ENCODE results near the gene NAV1.
"Not testable (repeated sequence)": the region's sequence is repeated elsewhere in the genome, so short reads cannot be mapped to it uniquely, and the experiment has no call there.

The NAV1 gene

DNA sequence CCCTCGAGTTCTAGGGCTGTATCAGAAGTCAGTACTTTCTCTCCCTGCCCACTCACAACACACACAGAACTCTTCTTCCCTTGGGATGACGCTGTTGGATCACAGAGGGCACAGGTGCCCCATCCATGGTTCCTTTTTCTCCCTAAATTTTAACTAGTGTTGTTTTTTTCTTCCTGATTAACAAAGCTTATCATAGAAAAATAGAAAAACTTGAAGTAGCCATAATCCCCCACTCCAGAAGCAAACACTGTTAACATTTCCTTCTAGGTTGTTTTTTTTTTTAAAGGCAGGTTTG is 27.5 kb downstream of the NAV1 start:
- DNase-seq = no peak

DNA sequence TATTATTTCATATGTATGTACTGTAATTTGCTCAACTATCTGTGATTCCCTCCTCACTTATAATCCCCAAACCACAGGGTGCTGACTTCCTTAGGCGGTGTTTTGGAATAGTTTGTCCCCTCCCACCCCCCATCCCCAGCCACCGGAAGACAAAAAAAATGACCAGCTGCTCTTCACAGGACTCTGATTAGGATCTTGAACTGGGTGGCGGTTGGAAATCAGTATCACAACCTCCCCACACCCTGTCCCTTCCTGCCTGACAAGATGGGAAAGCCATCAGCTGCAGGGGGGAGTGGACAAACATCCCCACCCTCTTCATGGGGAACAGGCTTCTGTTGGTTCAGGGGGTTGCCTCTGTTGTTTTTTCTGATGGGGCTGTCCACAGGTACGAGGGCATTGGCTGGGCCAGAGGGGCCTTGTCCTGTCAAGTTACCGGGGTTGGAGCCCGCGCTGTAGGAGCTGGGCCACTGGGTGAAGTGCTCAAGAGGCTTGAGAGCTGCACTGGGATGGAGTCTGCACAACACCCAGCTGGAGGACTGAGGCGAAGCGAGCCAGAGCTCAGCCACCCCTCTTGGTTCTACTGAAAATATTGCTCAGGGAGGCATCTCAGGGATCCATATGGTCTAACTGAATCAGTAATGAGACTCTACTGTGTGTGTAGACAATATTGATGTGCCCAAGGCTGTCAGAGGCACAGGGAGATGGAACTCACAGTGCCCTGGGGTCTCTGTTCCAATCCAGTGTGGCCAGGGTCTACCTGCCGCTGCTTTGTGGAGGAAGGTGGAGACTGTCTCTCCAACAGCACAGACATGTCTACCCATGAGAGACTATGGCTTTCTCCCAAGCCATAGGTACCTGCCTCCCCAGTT is 28.2 kb downstream of the NAV1 start:
- DNase-seq = no peak

- no peak for DNase-seq
Measured at GRCh38 chr1:201568265-201568664, 29.3 kb downstream of the NAV1 start.

DNA sequence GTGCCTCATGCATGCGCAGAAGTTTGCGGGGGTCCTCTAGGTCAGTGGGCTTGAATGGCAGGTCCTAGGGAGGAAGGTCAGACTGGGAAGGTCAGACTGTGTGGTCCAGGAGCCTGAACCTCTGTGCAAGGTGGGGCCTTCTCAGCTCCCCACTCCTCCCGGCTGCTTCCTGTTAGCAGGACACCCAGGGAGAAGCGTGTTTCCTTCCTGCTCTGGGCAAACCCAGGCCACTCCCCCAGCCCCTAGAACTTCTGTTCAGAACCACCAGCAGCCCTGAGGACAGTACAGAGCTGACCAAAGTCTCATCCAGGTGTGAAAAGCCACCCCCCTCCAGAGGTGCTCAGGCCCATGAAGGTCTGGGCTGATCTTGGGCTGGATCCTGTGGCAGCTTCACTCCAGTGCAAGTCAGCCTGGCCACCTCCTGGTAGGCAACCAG is 29.9 kb downstream of the NAV1 start:
- DNase-seq = no peak

GRCh38 chr1:201570181-201570885 is 31.4 kb downstream of the NAV1 start:
- no peak for DNase-seq

GRCh38 chr1:201570886-201571624 is 32.1 kb downstream of the NAV1 start:
- DNase-seq = no peak

DNA sequence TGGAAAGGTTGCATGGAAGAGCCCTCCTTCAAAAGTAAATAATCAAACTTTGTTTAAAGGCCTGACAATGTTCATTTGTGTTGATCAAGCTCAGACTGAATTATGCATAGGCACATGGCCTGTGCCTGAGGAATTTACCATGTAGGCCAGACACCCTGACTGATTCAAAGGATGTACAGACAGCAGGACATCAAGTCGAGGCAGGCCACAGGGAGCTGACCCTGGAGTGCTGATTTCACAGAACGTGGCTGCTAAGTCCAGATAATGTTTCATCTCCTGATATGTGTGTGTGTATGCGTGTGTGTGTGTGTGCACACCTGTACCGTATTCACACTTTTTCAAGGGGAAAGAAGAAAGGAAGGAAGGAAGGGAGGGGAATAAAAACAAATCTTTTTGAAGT is 34.1 kb downstream of the NAV1 start:
- no peak for DNase-seq

DNA sequence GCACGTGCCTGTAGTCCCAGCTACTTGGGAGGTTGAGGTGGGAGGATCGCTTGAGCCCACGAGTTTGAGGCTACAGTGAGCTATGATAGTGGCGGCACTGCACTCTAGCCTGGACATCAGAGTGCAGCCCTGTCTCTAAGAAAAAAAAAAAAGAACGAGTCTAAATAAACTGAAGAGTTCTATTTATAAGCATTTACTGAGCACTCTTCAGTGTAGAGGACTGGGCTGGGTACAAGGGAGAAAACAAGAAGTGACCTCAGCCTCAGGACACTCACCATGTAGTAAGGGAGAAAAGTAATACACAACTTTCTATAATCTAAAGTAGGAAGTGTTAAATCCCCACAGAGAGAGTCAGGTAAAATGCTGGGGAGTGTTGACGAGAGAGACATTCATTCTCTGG is 35.0 kb downstream of the NAV1 start:
- no peak for DNase-seq

- DNase-seq = no peak
Measured at GRCh38 chr1:201575912-201576311, 37.0 kb downstream of the NAV1 start.

- no peak for DNase-seq
Measured at GRCh38 chr1:201576914-201577313, 38.0 kb downstream of the NAV1 start.

DNA sequence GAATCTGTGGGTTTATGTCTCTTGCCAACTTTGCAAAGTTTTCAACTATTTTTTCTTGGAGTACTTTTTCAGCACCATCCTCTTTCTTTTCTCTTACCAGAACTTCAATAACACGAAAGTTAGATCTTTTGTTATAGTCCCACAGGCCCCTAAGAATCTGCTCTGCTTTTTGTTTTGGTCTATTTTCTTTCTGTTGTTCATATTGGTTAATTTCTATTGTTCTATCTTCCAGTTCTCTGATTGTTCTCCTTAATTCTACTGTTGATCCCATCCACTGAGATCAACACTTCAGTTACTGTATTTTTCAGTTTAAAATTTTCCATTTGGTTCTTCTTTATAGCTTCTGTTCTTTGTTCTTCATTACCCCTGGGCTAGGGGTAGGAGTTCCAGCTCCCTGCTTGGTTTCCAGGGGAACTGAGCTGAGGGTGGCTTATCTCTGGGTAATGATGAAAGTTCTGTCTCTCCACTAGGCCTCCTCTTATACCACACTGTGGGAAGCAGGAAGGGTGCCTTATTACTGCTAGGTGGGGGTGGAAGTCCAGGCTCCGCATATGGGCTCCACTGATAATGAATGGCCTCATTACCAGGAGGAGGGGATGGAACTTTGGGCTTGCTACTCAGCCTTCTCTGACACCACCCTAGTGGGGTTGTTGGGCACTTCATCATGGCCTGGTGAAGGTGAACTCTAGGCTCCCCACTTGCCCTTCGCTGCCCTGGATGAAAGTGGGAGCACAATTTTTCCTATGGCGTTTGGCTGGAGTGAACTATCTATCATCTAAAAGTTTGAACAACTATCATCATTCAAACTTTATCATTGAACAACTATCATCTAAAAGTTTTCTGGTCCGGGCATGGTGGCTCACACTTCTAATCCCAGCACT is 39.3 kb downstream of the NAV1 start:
- DNase-seq = no peak

DNA sequence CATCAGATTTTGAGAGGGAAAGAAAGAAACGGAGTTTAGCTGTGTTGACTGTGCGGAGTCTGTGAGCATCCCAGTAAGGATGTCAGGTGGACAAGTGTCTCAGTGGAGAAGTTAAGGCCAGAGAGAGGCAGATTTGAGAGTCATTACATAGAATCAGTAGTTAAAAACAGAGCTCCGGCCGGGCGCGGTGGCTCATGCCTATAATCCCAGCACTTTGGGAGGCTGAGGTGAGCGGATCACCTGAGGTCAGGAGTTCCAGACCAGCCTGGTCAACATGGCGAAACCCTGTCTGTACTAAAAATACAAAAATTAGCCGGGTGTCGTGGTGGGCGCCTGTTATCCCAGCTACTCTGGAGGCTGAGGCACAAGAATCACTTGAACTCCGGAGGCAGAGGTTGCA is 42.4 kb downstream of the NAV1 start:
- DNase-seq = not testable (repeated sequence)

DNA sequence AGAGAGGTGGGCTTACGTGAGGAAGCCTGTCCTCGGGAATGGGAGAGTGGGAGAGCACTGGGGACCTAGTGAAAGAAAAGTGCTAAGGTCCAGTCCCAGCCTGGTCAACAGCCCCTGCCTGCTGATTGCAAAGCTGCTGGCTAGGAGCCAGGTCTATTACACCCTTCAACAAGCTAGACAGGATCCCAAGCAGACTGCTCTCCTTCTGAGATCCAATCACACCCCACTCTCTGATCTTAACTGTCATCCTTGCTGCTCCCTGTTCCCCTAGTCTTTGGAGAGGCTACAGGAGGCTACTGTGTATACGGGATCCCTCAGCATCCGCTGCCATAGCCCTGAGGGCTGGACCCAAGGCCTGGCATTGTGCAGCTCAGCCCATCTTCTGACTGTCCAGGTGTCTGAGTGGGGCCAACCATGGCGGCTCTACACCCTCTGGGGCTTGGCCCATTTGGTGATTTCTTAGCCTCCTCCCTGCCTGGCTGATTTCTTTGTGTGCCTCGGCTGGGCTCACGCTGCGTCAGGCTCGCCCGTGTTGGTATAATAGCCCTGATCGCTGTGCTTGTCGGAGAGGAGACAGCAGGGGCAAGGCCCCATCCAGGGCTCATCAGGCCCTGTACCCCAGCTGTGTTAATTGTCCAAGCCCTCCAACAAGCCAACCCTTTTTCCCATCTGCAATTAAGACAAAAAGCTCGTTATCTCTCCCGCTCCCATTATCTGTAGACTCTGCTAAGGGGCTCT is 43.9 kb downstream of the NAV1 start:
- DNase-seq = no peak

GRCh38 chr1:201583663-201584062 is 44.7 kb downstream of the NAV1 start:
- no peak for DNase-seq

DNA sequence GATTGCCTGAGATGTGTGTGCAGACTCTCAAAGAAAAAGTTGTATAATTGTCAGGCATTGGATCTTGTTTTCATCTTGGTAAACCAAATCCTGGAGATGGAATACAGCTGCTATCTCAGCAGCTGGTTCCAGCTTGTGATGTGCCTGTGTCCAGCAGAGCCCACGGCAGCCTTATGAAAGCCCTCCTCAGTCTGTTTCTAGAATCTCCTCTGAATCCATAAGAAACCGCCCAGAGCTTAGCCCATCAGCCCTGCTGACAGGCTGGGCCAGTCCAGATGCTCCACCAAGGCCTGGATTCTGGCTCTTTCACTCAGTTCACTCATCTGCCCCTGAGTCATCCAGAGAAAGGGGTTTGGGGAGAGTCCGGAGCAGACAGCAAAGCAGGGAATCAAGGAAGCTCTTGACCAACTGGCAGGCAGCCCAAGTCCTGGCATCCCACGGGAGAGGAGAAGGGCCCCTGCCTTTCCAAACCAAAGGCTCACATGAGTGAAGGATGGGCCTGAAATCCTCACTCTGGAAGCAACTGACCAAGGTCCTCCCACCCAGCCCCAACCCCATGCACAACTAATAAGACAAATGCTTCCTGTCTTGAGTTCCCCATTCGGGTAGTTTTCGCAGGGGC is 45.7 kb downstream of the NAV1 start:
- DNase-seq = no peak

GRCh38 chr1:201585093-201585483 is 46.2 kb downstream of the NAV1 start:
- DNase-seq = no peak

DNA sequence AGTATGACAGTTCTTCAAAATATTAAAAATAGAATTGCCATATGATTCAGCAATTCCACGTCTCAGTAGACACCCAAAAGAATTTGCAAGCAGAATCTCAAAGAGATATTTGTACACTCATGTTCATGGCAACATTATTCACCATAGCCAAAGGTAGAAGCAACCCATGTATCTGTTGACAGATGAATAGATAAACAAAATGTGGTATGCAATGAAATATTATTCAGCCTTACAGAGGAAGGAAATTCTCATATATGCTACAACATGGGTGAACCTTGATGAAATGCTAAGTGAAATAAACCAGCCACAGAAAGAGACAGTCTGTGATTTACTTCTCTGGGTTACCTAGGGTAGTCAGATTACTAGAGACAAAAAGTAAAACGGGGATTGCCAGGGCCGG is 47.0 kb downstream of the NAV1 start:
- no peak for DNase-seq

DNA sequence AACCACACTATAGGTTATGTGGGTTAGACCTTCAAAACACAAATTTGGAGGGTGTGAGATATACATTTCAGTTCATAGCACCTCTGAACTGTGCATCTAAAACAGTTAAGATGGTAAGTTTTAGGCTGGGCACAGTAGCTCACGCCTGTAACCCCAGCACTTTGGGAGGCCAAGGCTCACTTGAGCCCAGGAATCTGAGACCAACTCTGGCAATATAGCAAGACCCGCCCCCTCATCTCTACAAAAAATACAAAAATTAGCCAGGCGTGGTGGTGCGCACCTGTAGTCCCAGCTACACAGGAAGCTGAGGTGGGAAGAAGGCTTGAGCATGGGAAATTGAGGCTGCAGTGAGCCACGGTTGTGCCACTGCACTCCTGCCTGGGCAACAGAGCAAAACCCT is 47.9 kb downstream of the NAV1 start:
- no peak for DNase-seq

- no peak for DNase-seq
Measured at GRCh38 chr1:201587729-201588128, 48.8 kb downstream of the NAV1 start.
